Stimulated activated effector memory CD8-positive, alpha-beta T cell treated with anti-CD3 and anti-CD28 coated beads, Interleukin-12 subunit alpha, Interleukin-12 subunit beta, amount 100 ng/mL, for 72 hours (primary cell): ENCODE measurements around the gene ZNF341.

Experiments used
- ATAC-seq: fragments of 150-1000 bp; cut with Tn5 transposase; 2 replicates; pipeline ENCODE4 v1.10.0; 2021
- DNase-seq, 2 donors: peaks; one replicate each; pipeline ENCODE4 v3.0.0; 2021 to 2022; ENCODE audit warnings: low spot score in 2 of 2
- H3K27ac Mint-ChIP-seq: one replicate; pipeline ENCODE4 v1.8.0; 2022; ENCODE audit warnings: mild to moderate bottlenecking, mixed read lengths
- H3K36me3 Mint-ChIP-seq: one replicate; pipeline ENCODE4 v1.8.0; 2022; ENCODE audit warnings: mild to moderate bottlenecking, mixed read lengths
- H3K4me1 Mint-ChIP-seq: one replicate; pipeline ENCODE4 v1.8.0; 2022; ENCODE audit warnings: mixed read lengths
- H3K4me3 Mint-ChIP-seq: one replicate; pipeline ENCODE4 v1.8.0; 2022; ENCODE audit warnings: mild to moderate bottlenecking, mixed read lengths
- H3K9me3 Mint-ChIP-seq: one replicate; pipeline ENCODE4 v1.8.0; 2022; ENCODE audit warnings: mixed read lengths

The ZNF341 gene

DNA sequence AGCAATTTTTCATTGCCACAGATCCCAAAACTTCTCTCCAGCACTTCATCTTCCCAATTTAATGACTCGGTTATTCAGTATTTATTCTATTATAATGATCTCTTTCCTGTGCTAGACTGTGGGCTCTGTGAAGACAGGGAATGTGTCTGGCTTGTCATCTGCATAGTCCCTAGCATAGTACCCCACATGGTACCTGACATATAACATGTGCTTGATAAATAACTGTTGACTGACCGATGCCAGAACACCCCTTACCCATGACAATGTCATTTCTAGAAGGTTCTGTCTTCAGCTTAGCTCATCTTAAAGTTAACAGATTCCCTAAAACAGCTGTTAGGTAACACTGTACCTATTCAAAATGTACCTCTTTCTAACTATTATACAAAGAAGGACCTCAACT lies 15.3 kb upstream of the ZNF341 start:
- Mint-ChIP-seq H3K4me3 (no peak overlapping the region), H3K9me3 (peaks cover 2% of the 10 kb centered on the region), H3K27ac (no peak overlapping the region), H3K4me1 (peaks cover 25% of the 10 kb centered on the region), H3K36me3 (peaks cover 39% of the 10 kb centered on the region)
- no peak for ATAC-seq
- DNase-seq = no peak

DNA sequence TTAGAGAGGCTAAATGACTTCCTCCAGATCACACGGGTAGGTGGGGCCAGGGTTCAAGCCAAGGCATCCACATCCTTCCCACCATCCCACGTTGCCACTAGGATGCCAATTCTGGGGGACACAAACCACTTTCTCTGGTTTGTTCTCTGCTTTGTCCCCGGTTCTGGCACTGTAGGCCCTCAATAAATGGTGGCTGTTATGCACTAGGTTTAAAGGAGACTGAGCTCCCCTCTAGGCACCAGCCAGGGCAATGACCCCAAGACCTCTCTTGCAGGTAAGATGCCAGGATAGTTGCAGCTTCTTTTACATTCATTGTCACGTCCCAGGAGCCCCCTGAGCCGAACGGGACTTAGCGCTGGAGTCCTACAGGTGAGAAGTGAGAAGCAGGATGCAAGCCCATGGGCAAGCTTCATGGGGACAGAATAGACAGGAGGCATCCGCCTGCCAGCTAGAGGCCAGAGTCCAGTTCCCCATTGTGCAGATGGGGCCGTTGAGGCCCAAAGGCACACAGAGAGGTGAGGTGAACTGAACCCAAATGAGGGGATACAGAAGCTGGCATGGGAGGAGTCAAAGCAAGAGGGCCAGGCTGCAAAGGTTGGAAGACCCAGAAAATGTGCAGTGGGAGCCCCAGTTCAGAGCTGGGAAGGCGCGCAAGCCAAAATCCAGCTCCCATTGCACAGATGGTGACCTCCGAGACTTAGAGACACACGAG lies 12.4 kb upstream of the ZNF341 start:
- ATAC-seq = peak; percentile 1
- peak in 1 of 2 donors; percentile 4 for DNase-seq
- Mint-ChIP-seq H3K36me3 (peaks cover 12% of the 10 kb centered on the region), H3K9me3 (peaks cover 2% of the 10 kb centered on the region), H3K4me3 (peak overlapping the region; percentile 62), H3K27ac (peak overlapping the region; percentile 66), H3K4me1 (peaks cover 25% of the 10 kb centered on the region)

DNA sequence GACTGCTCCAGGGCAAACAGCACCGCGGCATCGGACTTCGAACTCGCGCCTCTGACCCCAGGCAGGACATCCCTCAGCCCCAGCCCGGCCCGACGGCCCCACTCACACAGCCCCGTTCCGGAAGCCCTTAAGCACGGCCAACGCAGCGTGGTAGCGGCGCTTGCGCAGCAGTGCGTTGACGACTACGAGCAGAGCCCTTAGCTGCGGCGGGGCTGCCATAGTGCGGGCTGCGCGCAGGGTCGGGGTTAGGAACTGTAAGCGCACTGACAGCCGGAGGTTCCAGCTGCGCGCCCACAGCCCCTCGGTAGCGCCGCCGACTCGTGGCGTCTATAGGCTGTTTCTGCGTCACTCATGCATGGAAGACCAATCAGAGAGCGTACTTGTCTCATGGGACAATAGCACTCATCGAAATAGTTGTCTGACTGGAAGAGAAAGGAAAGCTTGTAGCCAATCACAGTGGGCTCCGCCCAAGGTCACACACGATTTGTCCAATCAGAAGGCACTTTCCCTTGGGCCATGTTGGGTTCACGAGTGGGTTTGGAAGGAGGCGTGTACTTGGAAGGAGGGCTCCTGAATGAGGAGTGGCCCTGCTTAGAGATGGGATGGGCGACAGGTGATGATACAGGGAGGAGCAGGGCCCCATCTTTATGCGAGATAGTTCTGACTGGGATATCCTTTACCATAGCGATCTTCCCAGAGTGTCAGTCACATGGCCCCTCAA lies 11.6 kb upstream of the ZNF341 start, which contains the start of gene PXMP4:
Gene PXMP4 (minus strand): TSS at position 322 of the 721 bp plus-strand sequence. CDS start 103 bp downstream, at position 219.
- Mint-ChIP-seq H3K27ac (peak within 1 kb of the TSS; percentile 66), H3K36me3 (peaks cover 12% of the 10 kb centered on the region), H3K4me1 (peaks cover 25% of the 10 kb centered on the region), H3K4me3 (peak within 1 kb of the TSS; percentile 62), H3K9me3 (peaks cover 2% of the 10 kb centered on the region)
- peak; percentile 99 for ATAC-seq
- DNase-seq = peak; percentile 68 to 90

DNA sequence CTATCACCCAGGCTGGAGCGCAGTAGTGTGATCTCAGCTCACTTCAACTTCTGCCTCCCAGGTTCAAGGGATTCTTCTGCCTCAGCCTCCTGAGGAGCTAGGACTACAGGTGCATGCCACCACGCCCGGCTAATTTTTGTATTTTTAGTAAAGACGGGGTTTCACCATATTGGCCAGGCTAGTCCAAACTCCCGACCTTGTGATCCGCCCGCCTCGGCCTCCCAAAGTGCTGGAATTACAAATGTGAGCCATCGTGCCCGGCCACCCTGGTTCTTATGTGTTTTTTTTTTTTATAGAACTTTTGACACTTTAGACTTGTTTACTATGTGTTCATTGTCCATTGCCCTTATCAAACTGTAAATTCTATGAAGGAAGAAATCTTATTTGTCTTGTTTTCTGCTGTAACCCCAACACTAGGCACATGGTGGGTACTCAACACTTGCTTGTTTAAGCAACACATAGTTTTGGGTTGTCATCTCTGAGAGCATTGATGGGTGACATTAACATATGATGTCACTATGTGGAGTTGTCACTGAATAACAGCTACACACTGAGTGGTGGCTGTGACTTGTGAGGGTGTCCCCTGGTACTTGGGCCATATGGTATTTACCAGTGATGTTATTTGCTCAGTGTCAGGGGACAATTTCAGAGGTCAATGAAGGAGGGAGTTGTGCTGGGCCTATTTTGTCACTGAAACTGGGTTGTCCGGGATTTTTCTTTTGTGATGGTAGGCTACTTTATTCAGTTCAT lies 10.2 kb upstream of the ZNF341 start:
- H3K4me1 Mint-ChIP-seq = peaks cover 19% of the 10 kb centered on the region
- no peak overlapping the region for H3K27ac Mint-ChIP-seq

DNA sequence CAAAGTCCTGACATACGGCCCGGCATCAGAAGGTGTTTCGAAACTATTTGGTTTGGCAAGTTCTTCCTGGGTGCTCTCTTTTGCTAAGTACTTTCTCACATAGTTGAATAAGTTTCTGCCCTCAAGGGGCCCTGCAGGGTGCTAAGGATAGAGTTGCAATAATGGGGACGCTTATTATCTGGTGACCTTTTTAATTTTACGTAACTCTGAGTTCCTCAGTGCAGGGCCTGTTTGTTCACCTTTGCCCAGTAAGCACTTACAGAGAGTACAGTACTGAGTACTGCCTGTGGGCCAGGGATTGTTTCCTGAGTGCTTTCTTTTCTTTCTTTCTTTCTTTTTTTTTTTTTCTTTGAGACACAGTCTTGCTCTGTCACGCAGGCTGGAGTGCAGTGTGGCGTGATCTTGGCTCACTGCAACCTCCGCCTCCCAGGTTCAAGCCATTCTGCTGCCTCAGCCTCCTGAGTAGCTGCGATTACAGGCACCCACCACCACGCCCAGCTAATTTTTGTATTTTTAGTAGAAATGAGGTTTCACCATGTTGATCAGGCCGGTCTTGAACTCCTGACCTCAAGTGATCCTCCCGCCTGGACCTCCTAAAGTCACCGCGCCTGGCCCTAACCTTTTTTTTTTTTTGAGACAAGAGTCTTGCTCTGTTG lies 7.2 kb upstream of the ZNF341 start:
- Mint-ChIP-seq H3K9me3 (peaks cover 2% of the 10 kb centered on the region), H3K4me3 (no peak overlapping the region), H3K4me1 (peaks cover 14% of the 10 kb centered on the region), H3K27ac (no peak overlapping the region), H3K36me3 (peaks cover 6% of the 10 kb centered on the region)
- DNase-seq (no peak), ATAC-seq (no peak)

More for the DNA sequence above, 10.2 kb upstream of the ZNF341 start:
- H3K4me3 Mint-ChIP-seq = peak overlapping the region; percentile 62
- ATAC-seq = no peak
- DNase-seq = no peak
- H3K36me3 Mint-ChIP-seq = peaks cover 6% of the 10 kb centered on the region
- peaks cover 2% of the 10 kb centered on the region for H3K9me3 Mint-ChIP-seq

DNA sequence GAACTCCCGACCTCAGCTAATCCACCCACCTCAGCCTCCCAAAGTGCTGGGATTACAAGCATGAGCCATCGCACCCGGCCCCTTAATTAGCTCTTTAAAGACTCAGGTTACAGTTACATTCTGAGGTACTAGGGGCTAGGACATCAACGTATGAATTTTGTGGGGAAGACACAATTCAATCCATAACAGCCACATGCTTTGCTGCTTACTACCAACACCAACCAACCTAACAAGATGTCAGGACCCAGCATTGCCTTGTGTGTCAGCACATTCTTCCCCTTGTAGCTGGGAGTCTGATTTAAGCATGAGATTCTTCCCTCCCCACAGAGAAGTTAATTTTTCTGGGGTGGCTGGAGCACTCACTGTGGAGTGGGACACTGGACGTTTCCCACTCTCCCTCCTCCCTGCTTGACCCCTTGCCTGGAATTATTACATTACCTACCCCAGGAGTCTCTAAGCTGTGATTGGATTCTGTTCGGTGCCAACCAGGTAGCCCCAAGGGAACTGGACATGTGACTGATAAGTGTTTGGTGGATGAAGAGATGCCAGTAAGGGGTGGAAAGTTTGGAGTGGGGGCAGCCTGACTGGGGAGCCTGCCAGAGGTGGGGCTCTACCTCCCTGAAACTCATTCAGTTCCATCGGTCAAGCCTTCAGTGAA lies 6.1 kb upstream of the ZNF341 start:
- ATAC-seq (no peak), DNase-seq (no peak)
- no peaks in the 10 kb centered on the region for H3K9me3 Mint-ChIP-seq
- H3K36me3 Mint-ChIP-seq = peaks cover 1% of the 10 kb centered on the region
- H3K4me1 Mint-ChIP-seq = peaks cover 5% of the 10 kb centered on the region
- H3K4me3 Mint-ChIP-seq = no peak overlapping the region
- no peak overlapping the region for H3K27ac Mint-ChIP-seq

DNA sequence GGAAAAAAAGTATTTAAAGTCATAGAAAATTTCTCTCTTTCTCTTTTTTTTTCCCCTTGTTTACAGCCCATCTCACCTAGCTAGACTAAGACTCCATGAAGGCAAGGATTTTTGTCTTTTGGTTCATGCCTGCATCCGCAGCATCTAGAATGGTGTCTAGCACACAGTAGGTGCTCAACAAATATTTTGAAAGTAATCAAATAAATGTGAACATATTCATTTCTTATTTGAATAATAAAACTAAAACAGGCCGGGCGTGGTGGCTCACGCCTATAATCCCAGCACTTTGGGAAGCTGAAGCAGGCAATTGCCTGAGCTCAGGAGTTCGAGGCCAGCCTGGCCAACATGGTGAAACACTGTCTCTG lies 4.7 kb upstream of the ZNF341 start:
- DNase-seq (no peak), ATAC-seq (no peak)
- Mint-ChIP-seq H3K4me1 (peaks cover 10% of the 10 kb centered on the region), H3K4me3 (no peak overlapping the region), H3K36me3 (peaks cover 11% of the 10 kb centered on the region), H3K27ac (no peak overlapping the region), H3K9me3 (no peaks in the 10 kb centered on the region)

DNA sequence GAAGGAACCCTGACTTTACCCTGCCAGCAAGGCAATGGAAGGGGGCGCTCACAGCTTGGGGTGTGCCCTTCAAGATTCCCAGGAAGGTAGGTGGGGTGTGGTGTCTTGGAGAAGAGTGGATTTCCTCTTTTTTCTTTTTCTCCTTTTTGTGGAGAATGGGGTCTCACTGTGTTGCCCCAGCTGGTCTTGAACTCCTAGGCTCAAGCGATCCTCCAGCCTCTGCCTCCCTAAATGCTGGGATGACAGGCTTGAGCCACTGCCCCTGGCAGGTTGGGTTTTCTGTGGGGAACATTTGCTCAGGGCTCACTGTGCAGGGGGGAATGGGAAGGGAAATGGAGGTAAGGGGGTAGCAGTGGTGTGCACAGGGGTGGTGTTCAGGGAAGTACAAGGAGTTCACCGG lies 4.0 kb upstream of the ZNF341 start:
- ATAC-seq (no peak), DNase-seq (no peak)
- H3K4me3 Mint-ChIP-seq = no peak overlapping the region
- no peaks in the 10 kb centered on the region for H3K9me3 Mint-ChIP-seq
- H3K4me1 Mint-ChIP-seq = peaks cover 15% of the 10 kb centered on the region
- peaks cover 11% of the 10 kb centered on the region for H3K36me3 Mint-ChIP-seq
- no peak overlapping the region for H3K27ac Mint-ChIP-seq

DNA sequence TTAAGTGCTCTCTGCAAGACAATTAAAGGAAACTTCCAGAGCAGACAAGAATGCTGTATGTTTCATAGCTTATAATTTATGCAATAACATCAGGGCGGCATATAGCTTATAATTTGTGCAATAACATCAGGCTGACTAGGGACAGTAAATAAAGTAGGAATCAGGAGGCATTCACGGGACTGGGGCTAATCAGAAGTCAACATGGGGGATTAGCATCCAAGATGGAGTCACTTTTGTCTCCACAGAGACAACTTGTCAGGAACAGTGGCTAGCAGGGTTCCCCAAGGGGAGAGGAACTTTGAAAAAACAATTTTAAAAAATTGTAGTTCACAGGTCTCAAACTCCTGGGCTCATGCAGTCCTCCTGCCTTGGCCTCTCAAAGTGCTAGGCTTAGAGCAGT lies 3.3 kb upstream of the ZNF341 start:
- DNase-seq = no peak
- Mint-ChIP-seq H3K4me3 (no peak overlapping the region), H3K36me3 (peaks cover 11% of the 10 kb centered on the region), H3K9me3 (no peaks in the 10 kb centered on the region), H3K27ac (no peak overlapping the region), H3K4me1 (peaks cover 18% of the 10 kb centered on the region)
- ATAC-seq = no peak

DNA sequence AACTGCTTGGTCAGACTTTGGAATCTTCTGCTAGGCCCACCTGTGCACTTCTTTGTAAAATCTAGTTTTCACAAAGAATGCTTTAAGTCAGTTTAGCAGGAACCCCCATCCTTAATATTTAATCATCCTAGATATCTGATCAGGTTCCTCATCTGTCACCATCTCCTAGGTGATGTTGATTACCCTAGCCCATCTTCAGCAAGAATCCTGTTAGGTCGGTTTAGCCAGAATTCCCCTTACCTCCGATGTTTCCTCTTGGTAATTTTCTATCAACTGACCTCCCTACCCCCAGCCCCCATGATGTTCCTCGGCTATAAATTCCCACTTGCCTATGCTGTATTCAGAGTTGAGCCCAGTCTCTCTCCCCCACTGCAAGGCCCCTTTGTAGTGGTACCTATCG lies 2.7 kb upstream of the ZNF341 start:
- Mint-ChIP-seq H3K36me3 (peaks cover 11% of the 10 kb centered on the region), H3K9me3 (no peaks in the 10 kb centered on the region), H3K4me1 (peaks cover 24% of the 10 kb centered on the region), H3K4me3 (no peak overlapping the region), H3K27ac (no peak overlapping the region)
- ATAC-seq (no peak), DNase-seq (no peak)

DNA sequence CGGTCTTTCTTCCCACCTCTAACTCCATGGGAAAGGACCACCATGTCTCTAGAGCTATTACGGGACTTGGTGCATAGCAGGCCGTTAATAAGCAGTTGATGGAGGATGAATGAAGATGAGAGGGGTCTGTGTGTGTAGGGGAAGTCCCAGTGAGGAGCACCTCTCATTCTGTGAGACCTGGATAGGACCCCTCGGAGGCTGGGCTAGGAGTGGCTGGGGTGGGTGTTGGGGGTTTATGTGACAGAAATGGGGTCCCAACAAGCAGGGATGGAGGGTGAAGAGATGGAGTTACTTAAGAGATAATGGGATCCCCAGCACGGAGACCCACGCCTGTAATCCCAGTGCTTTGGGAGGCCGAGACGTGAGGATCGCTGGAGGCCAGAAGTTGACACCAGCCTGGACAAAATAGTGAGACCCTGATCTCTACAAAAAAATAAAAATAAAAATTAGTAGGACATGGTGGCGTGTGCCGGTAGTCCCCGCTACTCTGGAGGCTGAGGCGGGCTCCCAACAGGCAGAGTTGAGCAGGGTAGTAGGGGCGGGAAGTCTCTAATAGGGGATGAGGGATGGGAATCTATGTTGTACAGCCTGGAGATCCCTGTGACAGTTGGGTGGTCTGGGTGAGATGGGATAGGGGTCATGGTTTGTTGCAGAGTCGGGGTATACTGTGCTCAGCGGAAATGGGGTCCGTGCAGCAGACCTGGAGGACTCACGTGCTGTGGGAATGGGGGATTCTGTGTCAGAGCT lies 677 bp upstream of the ZNF341 start:
- no peak for ATAC-seq
- H3K9me3 Mint-ChIP-seq = no peaks in the 10 kb centered on the region
- H3K27ac Mint-ChIP-seq = peak overlapping the region; percentile 95
- peaks cover 29% of the 10 kb centered on the region for H3K4me1 Mint-ChIP-seq
- H3K36me3 Mint-ChIP-seq = peaks cover 11% of the 10 kb centered on the region
- H3K4me3 Mint-ChIP-seq = peak overlapping the region; percentile 82
- no peak for DNase-seq

DNA sequence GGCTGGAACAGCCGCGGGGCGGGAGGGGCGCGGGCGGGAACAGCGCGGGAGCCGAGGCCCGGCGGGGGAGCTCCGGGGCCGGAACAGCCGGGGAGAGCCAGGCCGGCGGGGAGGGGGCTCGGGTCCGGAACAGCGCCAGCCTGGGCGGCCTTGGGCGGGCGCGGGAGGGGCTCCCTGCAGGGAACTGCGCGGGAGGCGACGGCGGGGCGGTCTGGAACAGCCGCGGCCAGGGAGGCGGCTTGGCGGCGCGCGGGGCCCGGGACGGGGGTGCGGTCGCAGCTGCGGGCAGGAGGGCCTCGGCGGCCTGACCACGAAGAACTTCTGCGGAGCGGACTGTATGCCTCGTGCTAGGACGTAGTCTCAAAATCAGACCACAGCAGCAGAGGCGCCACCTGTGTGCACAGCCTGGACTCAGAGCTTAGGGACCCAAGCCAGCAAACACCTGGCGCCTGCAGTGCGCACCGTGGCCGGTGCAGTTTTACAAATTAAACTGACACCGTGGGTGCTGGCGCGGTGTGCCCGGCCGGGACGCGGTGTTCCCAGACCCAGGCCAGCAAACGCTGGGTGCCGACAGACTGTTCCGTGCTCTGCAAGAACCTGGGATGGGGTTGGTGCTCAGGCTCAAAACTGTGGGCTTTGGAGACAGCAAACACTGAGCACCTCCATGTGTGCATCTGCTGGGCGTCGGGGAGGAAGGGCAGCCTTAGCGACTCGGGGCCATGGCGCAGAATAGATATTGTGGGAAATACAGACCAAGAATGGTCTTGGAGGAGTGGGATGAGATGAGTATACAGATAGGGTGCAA lies 572 bp downstream of the ZNF341 start:
- Mint-ChIP-seq H3K4me1 (peaks cover 29% of the 10 kb centered on the region), H3K9me3 (peaks cover 4% of the 10 kb centered on the region), H3K36me3 (peaks cover 11% of the 10 kb centered on the region), H3K4me3 (peak overlapping the region; percentile 82), H3K27ac (peak overlapping the region; percentile 95)
- DNase-seq (peak; percentile 73 to 94), ATAC-seq (peak; percentile 76)

DNA sequence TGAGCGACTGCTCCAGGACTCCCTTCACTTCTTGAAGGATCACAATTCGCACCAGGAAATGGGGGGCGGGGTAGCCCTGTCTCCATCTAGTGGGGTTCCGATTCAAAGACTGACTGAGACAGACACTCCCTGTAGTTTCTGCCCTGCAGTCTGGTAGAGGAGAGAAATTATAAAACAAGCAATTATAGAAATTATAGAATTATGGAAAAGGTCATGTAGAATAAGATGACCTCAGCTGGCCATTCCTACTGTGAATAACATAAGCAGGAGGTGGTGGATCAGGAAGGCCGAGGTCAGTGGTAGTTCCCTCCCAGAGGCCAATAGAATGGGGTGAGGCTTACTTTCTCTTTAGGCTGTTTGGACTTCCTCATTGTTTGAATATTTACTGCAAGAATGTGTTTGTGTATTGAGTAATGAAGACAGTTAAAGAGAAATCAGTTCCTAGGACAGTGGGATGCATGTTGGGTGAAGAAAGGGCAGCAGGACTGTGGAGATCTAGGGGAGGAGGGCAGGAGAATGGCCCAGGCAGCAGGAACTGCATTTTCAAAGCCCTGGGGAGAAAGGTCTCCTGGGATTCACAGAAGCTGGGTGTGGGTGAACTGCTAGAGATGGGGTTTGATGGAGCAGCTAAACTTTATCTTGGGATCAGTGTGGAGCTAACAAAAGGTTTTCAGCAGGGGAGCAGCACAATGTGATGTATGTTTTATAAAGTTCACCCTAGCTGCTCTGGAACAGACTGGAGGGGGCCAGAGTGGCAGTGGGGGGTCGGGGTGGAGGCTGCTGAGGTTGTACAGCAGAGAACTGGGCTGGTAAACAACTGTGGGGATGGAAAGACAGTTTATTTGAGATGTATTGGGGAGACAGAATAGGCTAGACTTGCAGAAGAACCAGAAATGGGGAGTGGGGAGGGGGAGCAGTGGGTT lies 2.1 kb downstream of the ZNF341 start:
- Mint-ChIP-seq H3K36me3 (peaks cover 11% of the 10 kb centered on the region), H3K4me1 (peaks cover 34% of the 10 kb centered on the region), H3K9me3 (peaks cover 4% of the 10 kb centered on the region), H3K4me3 (peak overlapping the region; percentile 82), H3K27ac (peak overlapping the region; percentile 53)
- DNase-seq (no peak), ATAC-seq (no peak)
